ENCODE measurements around the gene GADD45G. TPM values are rescaled to one million over a fixed set of nuclear protein-coding genes. Genes with fewer than 3 reads are reported as not detected.

Gene GADD45G
- total and polyA plus RNA-seq, 2 of the 8 experiments (the other 6 are each of a cell fraction or from before 2014, with no cell fraction given), result 7.0 to 11.4 TPM

DNA sequence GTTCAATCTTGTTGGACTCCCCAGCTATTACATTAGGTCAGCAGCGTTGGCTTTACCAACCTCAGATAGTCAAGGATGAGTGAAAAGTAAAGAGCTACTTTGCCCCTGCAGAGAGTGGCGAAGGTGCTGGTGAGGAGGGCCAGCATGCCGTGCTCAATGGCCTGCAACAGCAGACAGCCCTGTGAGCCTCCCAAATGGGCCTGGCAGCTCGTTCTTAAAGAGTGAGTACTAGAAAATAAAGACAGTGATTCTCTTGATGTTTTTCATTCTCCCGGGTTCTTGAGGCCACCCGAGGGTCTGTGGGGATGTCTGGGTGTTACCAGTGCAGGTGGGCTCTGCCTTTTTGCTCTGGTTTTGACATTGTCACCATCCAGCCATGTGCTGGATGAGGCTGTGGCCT, 16.2 kb downstream of the GADD45G start:
- Histone ChIP-seq H3K4me1 (replicated peaks in 1 of 4; ENCODE audit: control insufficient read depth in 3 of 4, insufficient read depth in 4 of 4, low read length in 3 of 4) (peaks cover 0 to 22% (median 7%) of the 10 kb centered on the region in 4 experiments), H2BK5ac (ENCODE audit: low read depth, low read length) (no peak overlapping the region), H3K56ac (replicated peaks; ENCODE audit: insufficient read length, low read depth, low read length) (no peak overlapping the region), H3K18ac (ENCODE audit: extremely low read depth, low read length) (no peak overlapping the region), H2AK5ac (ENCODE audit: low read depth, low read length) (no peak overlapping the region), H3K27ac (ENCODE audit: low read depth, low read length) (no peak overlapping the region), H3K9me3 (ENCODE audit: insufficient read depth in 2 of 2, low read depth in 1 of 2, low read length in 1 of 2) (no peaks in the 10 kb centered on the region), H4K91ac (replicated peaks; ENCODE audit: insufficient read length, low read length) (no peak overlapping the region), H3K4ac (replicated peaks; ENCODE audit: insufficient read length, low read depth, low read length) (no peak overlapping the region), H3K4me3 (ENCODE audit: extremely low read depth in 1 of 4, insufficient read depth in 2 of 4, low read depth in 3 of 4, low read length in 4 of 4) (no peak overlapping the region), H3K4me2 (ENCODE audit: insufficient read depth in 1 of 2, low read depth in 2 of 2, low read length in 2 of 2) (no peak overlapping the region), H2BK15ac (ENCODE audit: low read length) (no peak overlapping the region), H3K79me1 (ENCODE audit: low read depth, low read length) (no peaks in the 10 kb centered on the region), H2BK12ac (ENCODE audit: low read depth, low read length) (no peak overlapping the region), H4K20me1 (replicated peaks in 1 of 2; ENCODE audit: control insufficient read depth in 1 of 2, insufficient read depth in 2 of 2, low read length in 2 of 2) (no peaks in the 10 kb centered on the region), H3K27me3 (replicated peaks in 1 of 4; ENCODE audit: control insufficient read depth in 3 of 4, extremely low read depth in 1 of 4, insufficient read depth in 3 of 4, low read length in 3 of 4) (0 out of 7 replicates have a peak, but pooled peaks cover 0 to 3% (median 0%) of the 10 kb centered on the region in 4 experiments), H2AFZ (ENCODE audit: low read length) (no peak overlapping the region), H3K36me3 (ENCODE audit: control insufficient read depth in 2 of 4, insufficient read depth in 4 of 4, low read length in 3 of 4) (no peaks in the 10 kb centered on the region), H3K79me2 (ENCODE audit: control insufficient read depth in 1 of 2, insufficient read depth in 2 of 2, low read length in 2 of 2) (no peaks in the 10 kb centered on the region), H4K8ac (ENCODE audit: extremely low read depth, insufficient read depth, low read length) (no peak overlapping the region), H3K9ac (replicated peaks in 1 of 4; ENCODE audit: extremely low read depth in 1 of 4, low read depth in 3 of 4, low read length in 3 of 4) (no peak overlapping the region), H4K5ac (ENCODE audit: insufficient read length, low read depth, low read length) (no peak overlapping the region), H3K14ac (ENCODE audit: insufficient read length) (no peak overlapping the region), H2BK120ac (replicated peaks; ENCODE audit: low read depth, low read length) (no peak overlapping the region), H2BK20ac (ENCODE audit: low read length) (no peak overlapping the region), H3K23ac (ENCODE audit: insufficient read length) (no peak overlapping the region), H3K23me2 (ENCODE audit: low read depth, low read length) (no peaks in the 10 kb centered on the region)
- DNase-seq (ENCODE audit: low read depth in 1 of 2, low spot score in 2 of 2) (no peak), FAIRE-seq (no peak)
- ChIA-PET CTCF (ENCODE audit: partially characterized antibody) (interaction anchor here (0.8 to 8.6 kb wide), 13 partner anchors 7 to 478 kb away, joined by 3 to 65 read pairs (median 9); partner anchors contain the start of gene GADD45G), POLR2A (ENCODE audit: partially characterized antibody) (interaction anchor here (1.2 to 11.9 kb wide), 3 partner anchors 10 to 35 kb away, joined by 3 to 107 read pairs (median 33); partner anchors contain the start of gene GADD45G)
- 94% methylated on average over 6 of the region's 6 CpGs; no CpG with 5 or more reads in 1 of the 2 experiments for WGBS, 2 experiments (ENCODE audit: extremely low coverage in 1 of 2, insufficient coverage in 1 of 2, insufficient read length in 1 of 2, insufficient replicate concordance in 2 of 2, low coverage in 1 of 2, low lambda C conversion rate in 2 of 2, missing lambda C conversion rate in 1 of 2)
- TF ChIP-seq TCF12 (IDR thresholded peaks at IDR 0.05; ENCODE audit: low read depth, low read length) (no peak), TEAD4 (IDR thresholded peaks at IDR 0.05; ENCODE audit: low read depth, low read length) (no peak), JUN (IDR thresholded peaks at IDR 0.05; ENCODE audit: low read depth, low read length) (no peak), ATF2 (IDR thresholded peaks at IDR 0.05; ENCODE audit: low read length) (no peak)
- TF ChIP-seq, protein P1, sequence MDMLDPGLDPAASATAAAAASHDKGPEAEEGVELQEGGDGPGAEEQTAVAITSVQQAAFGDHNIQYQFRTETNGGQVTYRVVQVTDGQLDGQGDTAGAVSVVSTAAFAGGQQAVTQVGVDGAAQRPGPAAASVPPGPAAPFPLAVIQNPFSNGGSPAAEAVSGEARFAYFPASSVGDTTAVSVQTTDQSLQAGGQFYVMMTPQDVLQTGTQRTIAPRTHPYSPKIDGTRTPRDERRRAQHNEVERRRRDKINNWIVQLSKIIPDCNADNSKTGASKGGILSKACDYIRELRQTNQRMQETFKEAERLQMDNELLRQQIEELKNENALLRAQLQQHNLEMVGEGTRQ (IDR thresholded peaks at IDR 0.05; ENCODE audit: low read length), result no peak
